GM23338 (cell line): ENCODE results near the gene KIF20B.

Source experiments
- EZH2 ChIP-seq: fragments of 200-600 bp; sonication (generic); IDR thresholded peaks from one replicate; pipeline ENCODE4 v1.8.0; 2017; ENCODE audit warnings: antibody characterized with exemption, mild to moderate bottlenecking, low read depth; ENCODE audit not compliant: unreplicated experiment
- EZH2phosphoT487 ChIP-seq: fragments of 200-600 bp; sonication (generic); IDR thresholded peaks from one replicate; pipeline ENCODE4 v1.8.1; 2018; ENCODE audit warnings: antibody characterized with exemption; ENCODE audit not compliant: unreplicated experiment
- JUNB ChIP-seq: IDR thresholded peaks from one replicate; pipeline ENCODE4 v1.6.1; 2016; ENCODE audit warnings: antibody characterized with exemption; ENCODE audit not compliant: unreplicated experiment
- POLR2AphosphoS5 ChIP-seq: IDR thresholded peaks from 2 replicates; pipeline ENCODE4 v1.6.1; 2016; ENCODE audit warnings: antibody characterized with exemption, low read depth
- REST ChIP-seq: IDR thresholded peaks from one replicate; pipeline ENCODE4 v1.6.1; 2018; ENCODE audit warnings: antibody characterized with exemption; ENCODE audit not compliant: unreplicated experiment
- ZNF462 ChIP-seq: fragments of 250-450 bp; sonication (Bioruptor Pico); IDR thresholded peaks from 2 replicates; pipeline ENCODE4 v1.5.0; 2020; ENCODE audit warnings: mild to moderate bottlenecking, moderate library complexity
- TF ChIP-seq, protein P1 (sequence below), 2 experiments: fragments of 200-600 bp in 1 of 2; sonication (generic) in 1 of 2; conservative IDR thresholded peaks; 2 replicates each; pipeline versions ENCODE4 v1.5.1 to v1.6.1; 2016 to 2017; ENCODE audit warnings: antibody characterized with exemption in 2 of 2, low read depth in 2 of 2, mild to moderate bottlenecking in 2 of 2, moderate library complexity in 1 of 2

- TF ChIP-seq POLR2AphosphoS5: no peak
- TF ChIP-seq, protein P1, sequence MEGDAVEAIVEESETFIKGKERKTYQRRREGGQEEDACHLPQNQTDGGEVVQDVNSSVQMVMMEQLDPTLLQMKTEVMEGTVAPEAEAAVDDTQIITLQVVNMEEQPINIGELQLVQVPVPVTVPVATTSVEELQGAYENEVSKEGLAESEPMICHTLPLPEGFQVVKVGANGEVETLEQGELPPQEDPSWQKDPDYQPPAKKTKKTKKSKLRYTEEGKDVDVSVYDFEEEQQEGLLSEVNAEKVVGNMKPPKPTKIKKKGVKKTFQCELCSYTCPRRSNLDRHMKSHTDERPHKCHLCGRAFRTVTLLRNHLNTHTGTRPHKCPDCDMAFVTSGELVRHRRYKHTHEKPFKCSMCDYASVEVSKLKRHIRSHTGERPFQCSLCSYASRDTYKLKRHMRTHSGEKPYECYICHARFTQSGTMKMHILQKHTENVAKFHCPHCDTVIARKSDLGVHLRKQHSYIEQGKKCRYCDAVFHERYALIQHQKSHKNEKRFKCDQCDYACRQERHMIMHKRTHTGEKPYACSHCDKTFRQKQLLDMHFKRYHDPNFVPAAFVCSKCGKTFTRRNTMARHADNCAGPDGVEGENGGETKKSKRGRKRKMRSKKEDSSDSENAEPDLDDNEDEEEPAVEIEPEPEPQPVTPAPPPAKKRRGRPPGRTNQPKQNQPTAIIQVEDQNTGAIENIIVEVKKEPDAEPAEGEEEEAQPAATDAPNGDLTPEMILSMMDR (conservative IDR thresholded peaks at IDR 0.05; ENCODE audit: low read depth in 2 of 2): no peak
- no peak for TF ChIP-seq EZH2
- TF ChIP-seq REST: no peak
- TF ChIP-seq EZH2phosphoT487: no peak
- no peak for TF ChIP-seq JUNB
- TF ChIP-seq ZNF462: no peak
These were observed 1.8 kb upstream of the KIF20B start for GRCh38 chr10:89699581-89700064.
